Ishikawa (cell line): ENCODE data around the gene SLC12A4.

Experiments used
- EP300 ChIP-seq: IDR thresholded peaks from 2 replicates; pipeline ENCODE4 v1.6.1; 2012; ENCODE audit warnings: borderline replicate concordance
- FOXM1 ChIP-seq: IDR thresholded peaks from 2 replicates; pipeline ENCODE4 v1.6.1; 2012; ENCODE audit warnings: low read depth, borderline replicate concordance
- MAX ChIP-seq: IDR thresholded peaks from 2 replicates; pipeline ENCODE4 v1.6.1; 2012
- REST ChIP-seq: IDR thresholded peaks from 2 replicates; pipeline ENCODE4 v1.6.1; 2012; ENCODE audit warnings: low read depth, mild to moderate bottlenecking
- TAF1 ChIP-seq: IDR thresholded peaks from 2 replicates; pipeline ENCODE4 v1.6.1; 2012; ENCODE audit warnings: low read depth, mild to moderate bottlenecking
- TCF12 ChIP-seq: IDR thresholded peaks from 2 replicates; pipeline ENCODE4 v1.6.1; 2012; ENCODE audit warnings: low read depth
- TEAD4 ChIP-seq: IDR thresholded peaks from 2 replicates; pipeline ENCODE4 v1.6.1; 2012
- USF1 ChIP-seq: IDR thresholded peaks from 2 replicates; pipeline ENCODE4 v1.6.1; 2012
- YY1 ChIP-seq: IDR thresholded peaks from 2 replicates; pipeline ENCODE4 v1.6.1; 2012; ENCODE audit warnings: low read depth

GRCh38 chr16:67930678-67931211 lies 37.7 kb downstream of the SLC12A4 start:
- TF ChIP-seq YY1 (no peak), REST (no peak), FOXM1 (no peak), MAX (no peak), USF1 (no peak), TCF12 (no peak), TEAD4 (no peak), EP300 (no peak), TAF1 (no peak)
